Uterus (tissue), 4 donors: Measurements from ENCODE around the gene NAPSA. TPM values are rescaled to one million over a fixed set of nuclear protein-coding genes. Genes with fewer than 3 reads are reported as not detected.
"Not testable (repeated sequence)": the region's sequence is repeated elsewhere in the genome, so short reads cannot be mapped to it uniquely, and the experiment has no call there.

ENCODE experiments used
- DNase-seq, 2 donors: peaks; one replicate each; pipeline ENCODE4 v3.0.0-alpha.2; 2019 to 2020
- H3K27ac ChIP-seq, 2 donors: fragments of 200-600 bp; sonication (generic); 1 replicate in 1 of 2; 2 replicates in 1 of 2; pipeline ENCODE4 v1.5.1; 2016 to 2018
- H3K27me3 ChIP-seq, 2 donors: fragments of 200-600 bp; sonication (generic); one replicate each; pipeline ENCODE4 v1.5.1; 2018 to 2019; ENCODE audit warnings: control low read depth in 1 of 2
- H3K36me3 ChIP-seq, 2 donors: fragments of 200-600 bp; sonication (generic); one replicate each; pipeline ENCODE4 v1.5.1; 2019; ENCODE audit warnings: control low read depth in 1 of 2
- H3K4me1 ChIP-seq, 2 donors: fragments of 200-600 bp; sonication (generic); one replicate each; pipeline ENCODE4 v1.5.1; 2018 to 2019; ENCODE audit warnings: control low read depth in 1 of 2
- H3K4me3 ChIP-seq, 2 donors: fragments of 200-600 bp; sonication (generic); 1 replicate in 1 of 2; 2 replicates in 1 of 2; pipeline ENCODE4 v1.5.1; 2018 to 2019; ENCODE audit warnings: mild to moderate bottlenecking in 1 of 2
- H3K9me3 ChIP-seq, 2 donors: fragments of 200-600 bp; sonication (generic); one replicate each; pipeline ENCODE4 v1.5.1; 2019; ENCODE audit warnings: control low read depth in 1 of 2
- CTCF ChIP-seq, 4 experiments: fragments of 200-600 bp in 2 of 4; fragments of 450-650 bp in 2 of 4; sonication (generic) in 2 of 4; IDR thresholded peaks; one replicate each; pipeline ENCODE4 v1.5.1; 2016 to 2019; ENCODE audit warnings: antibody characterized with exemption in 4 of 4, mild to moderate bottlenecking in 2 of 4, moderate library complexity in 1 of 4
- POLR2A ChIP-seq, 2 donors: fragments of 450-650 bp; IDR thresholded peaks; one replicate each; pipeline ENCODE4 v1.6.1; 2016; ENCODE audit warnings: antibody characterized with exemption in 2 of 2, mild to moderate bottlenecking in 1 of 2, moderate library complexity in 1 of 2
- intact Hi-C: fragments of 100-400 bp; cut with DNase I; formaldehyde crosslinking; loops from one replicate; pipeline ENCODE4 v1.15.1; 2023; ENCODE audit warnings: low total_unique reads
- total RNA-seq, 4 donors: library from RNA; depleted of rRNA in 3 of 4; stranded (reverse); fragments of >200 nt in 3 of 4; gene quantifications; one replicate each; pipeline versions ENCODE4 v1.1.0 to v1.2.4, GENCODE V29; 2014 to 2023
- donor health status: DM: yes; HTN: yes; CAD: no.

Gene NAPSA
- total RNA-seq, 4 donors from 2014 or later = 1.4 to 1.5 TPM; not detected in 2

- no peak overlapping the region for H3K4me3 ChIP-seq
- H3K4me1 ChIP-seq = no peaks in the 10 kb centered on the region
- DNase-seq = no peak
- intact Hi-C loops = no loop called here
- H3K36me3 ChIP-seq = no peaks in the 10 kb centered on the region
- H3K27ac ChIP-seq = no peak overlapping the region
- no peaks in the 10 kb centered on the region for H3K27me3 ChIP-seq
- TF ChIP-seq POLR2A (IDR thresholded peaks at IDR 0.05) (no peak), CTCF (IDR thresholded peaks at IDR 0.05) (no peak)
- no peaks in the 10 kb centered on the region for H3K9me3 ChIP-seq
Measured at GRCh38 chr19:50344661-50345318, 20.6 kb downstream of the NAPSA start.

GRCh38 chr19:50341091-50341564, 24.3 kb downstream of the NAPSA start:
- no peak for TF ChIP-seq POLR2A (IDR thresholded peaks at IDR 0.05)
- TF ChIP-seq CTCF (IDR thresholded peaks at IDR 0.05) = no peak
- DNase-seq = no peak
- no peak overlapping the region for H3K27ac ChIP-seq
- intact Hi-C loops = no loop called here
- H3K4me1 ChIP-seq = no peaks in the 10 kb centered on the region
- H3K36me3 ChIP-seq = no peaks in the 10 kb centered on the region
- no peaks in the 10 kb centered on the region for H3K27me3 ChIP-seq
- no peak overlapping the region for H3K4me3 ChIP-seq
- H3K9me3 ChIP-seq = no peaks in the 10 kb centered on the region

- Histone ChIP-seq H3K9me3 (no peaks in the 10 kb centered on the region), H3K36me3 (no peaks in the 10 kb centered on the region), H3K4me1 (no peaks in the 10 kb centered on the region), H3K4me3 (no peak overlapping the region), H3K27me3 (no peaks in the 10 kb centered on the region), H3K27ac (no peak overlapping the region)
- no peak for DNase-seq
- intact Hi-C loops = no loop called here
- TF ChIP-seq CTCF (IDR thresholded peaks at IDR 0.05) (no peak), POLR2A (IDR thresholded peaks at IDR 0.05) (no peak)
Measured at GRCh38 chr19:50340331-50340730, 25.1 kb downstream of the NAPSA start.

- H3K36me3 ChIP-seq, H3K4me3 ChIP-seq, DNase-seq, H3K9me3 ChIP-seq, intact Hi-C loops, H3K27ac ChIP-seq, H3K4me1 ChIP-seq: not testable (repeated sequence)
- H3K27me3 ChIP-seq = peaks cover 14% of the 10 kb centered on the region in 2 donors
Measured at GRCh38 chr19:50337031-50337430, 28.4 kb downstream of the NAPSA start.

GRCh38 chr19:50334741-50335421, 30.6 kb downstream of the NAPSA start:
- Histone ChIP-seq H3K4me3 (no peak overlapping the region), H3K27ac (no peak overlapping the region), H3K27me3 (peaks cover 24 to 30% of the 10 kb centered on the region in 2 donors), H3K36me3 (no peaks in the 10 kb centered on the region), H3K4me1 (no peaks in the 10 kb centered on the region), H3K9me3 (no peaks in the 10 kb centered on the region)
- intact Hi-C loops = no loop called here
- DNase-seq = no peak
- TF ChIP-seq CTCF (IDR thresholded peaks at IDR 0.05) (no peak), POLR2A (IDR thresholded peaks at IDR 0.05) (no peak)
